NCI-H2081 (cell line): ENCODE results near the gene KARS1.

Experiments used
- DNase-seq, 2 experiments: peaks; one replicate each; lab custom pipeline; 2025; lab: John Stamatoyannopoulos, UW

The KARS1 gene

DNA sequence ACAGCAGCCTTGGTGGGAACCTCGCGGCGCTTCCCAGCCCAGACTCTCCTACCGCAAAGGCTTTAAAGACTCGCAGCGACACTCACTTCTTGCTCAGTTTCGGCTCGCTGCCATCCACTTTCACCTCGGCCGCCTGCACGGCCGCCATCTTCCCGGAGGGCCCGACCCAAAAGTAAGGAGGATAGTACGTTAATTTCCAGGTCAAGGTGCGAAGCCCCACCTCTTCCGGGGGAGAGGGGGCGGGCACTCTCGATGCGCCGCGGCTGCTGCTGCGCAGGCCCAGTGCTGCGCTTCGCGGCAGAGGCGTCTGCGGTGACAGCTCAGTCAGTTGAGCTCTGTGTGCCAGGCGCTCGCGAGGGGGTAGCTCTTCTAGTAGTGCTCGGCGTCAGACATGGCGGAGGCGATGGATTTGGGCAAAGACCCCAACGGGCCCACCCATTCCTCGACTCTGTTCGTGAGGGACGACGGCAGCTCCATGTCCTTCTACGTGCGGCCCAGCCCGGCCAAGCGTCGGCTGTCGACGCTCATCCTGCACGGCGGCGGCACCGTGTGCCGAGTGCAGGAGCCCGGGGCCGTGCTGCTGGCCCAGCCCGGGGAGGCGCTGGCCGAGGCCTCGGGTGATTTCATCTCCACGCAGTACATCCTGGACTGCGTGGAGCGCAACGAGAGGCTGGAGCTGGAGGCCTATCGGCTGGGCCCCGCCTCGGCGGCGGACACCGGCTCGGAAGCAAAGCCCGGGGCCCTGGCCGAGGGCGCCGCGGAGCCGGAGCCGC lies at the start of gene KARS1, which contains the start of gene TERF2IP:
Gene KARS1, minus strand, starts transcription at position 174 of the 773 bp plus-strand sequence. Its CDS starts 26 bp downstream, at position 148.
Gene TERF2IP, plus strand, starts transcription at position 282 of the 773 bp plus-strand sequence. Its CDS starts 110 bp downstream, at position 392.
- peak; percentile 77 to 92 for DNase-seq

DNA sequence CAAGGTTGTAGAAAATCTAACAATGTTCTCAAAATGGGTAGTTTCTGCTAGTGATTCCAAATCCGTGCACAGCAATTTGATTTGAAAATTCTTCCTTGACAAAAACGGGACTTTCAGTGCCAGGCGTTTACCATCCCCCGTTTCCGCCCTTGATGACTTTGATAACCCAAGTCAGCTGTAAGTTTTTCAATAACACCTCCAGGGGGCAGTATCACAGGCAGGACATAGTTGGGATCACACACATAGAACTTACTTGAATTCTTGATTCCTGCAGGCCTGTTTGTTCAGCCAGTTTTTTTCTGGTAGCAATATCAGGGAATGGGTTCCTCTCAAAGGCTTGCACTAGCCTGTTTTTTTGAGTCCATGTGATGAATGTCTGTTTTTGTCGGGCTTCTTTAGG lies 48.2 kb upstream of the KARS1 start:
- DNase-seq, result no peak

DNA sequence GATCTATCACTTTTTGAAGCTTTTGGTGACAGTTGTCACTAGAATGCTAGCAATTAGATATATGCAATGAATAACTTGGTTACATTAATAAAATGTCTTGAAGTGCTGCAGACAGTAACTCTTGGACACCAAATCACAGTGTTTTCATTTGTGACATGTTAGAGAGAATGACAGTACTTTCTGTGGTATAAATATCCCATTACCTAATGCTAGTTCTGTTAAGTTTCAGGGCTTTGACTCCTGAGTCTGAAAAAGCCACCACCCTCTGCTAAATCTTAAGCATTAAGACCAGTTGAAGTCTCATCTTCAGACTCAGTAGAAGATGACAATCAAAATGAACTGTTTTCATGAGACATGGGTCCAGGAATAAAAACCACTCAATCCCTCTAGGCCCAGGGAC lies 39.9 kb upstream of the KARS1 start:
- DNase-seq, result no peak

DNA sequence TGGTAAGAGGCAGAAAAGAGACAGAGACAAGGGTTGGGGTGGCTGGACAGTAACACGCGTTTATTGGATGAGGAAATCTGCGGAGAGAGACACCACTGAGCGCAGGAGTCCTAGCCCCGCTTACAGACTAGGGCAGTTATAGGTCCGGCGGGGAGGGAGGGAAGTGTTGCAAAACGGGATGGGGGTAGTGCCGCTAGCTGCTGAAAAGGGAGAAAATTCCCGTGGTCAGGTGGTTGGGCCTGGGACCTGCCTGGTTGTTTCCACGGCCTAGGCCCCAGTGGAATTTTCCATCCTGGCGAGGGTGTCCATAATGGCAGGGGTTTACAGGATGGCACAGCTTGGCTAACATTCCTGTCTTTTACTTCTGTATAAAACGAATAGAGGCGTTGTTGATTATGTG lies 34.8 kb upstream of the KARS1 start:
- DNase-seq, result no peak

DNA sequence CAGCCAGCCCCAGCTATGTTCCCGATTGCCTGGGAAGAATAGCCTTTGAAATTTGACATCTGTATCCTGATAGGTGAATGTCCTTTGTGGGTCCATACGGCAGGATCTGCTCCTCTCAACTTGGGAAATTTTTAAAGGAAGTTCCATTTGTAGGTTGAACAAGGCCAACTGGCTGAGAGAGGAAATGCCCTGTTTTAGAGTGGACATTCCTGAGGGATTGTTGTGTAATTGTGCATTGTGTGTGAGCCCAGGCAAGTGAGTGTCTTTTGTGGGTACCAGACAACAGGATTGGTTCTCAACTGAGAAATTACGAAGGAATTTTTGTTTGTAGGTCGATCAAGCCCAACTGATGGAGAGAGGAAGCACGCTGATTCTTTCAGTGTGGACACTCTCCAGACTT lies 31.9 kb upstream of the KARS1 start:
- DNase-seq, result no peak

DNA sequence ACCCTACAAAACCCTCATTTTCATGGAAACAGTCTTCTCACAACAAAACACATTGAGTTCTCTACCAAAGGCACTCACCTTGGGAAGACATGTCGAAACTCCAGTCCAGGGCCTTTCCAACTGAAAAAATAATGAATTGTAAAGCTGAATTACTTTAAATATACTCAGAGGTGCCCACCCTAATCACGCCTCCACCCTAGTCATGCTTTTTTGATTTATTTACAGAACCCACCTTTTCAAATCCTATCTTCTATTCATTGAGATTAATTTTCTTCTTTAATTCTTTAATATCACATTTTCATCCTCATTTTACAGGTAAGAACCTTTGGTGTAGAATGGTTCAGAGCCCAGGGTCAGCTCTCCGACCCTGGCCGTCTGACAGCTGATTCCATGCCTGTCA lies 29.4 kb upstream of the KARS1 start, which contains the start of gene CPHXL2:
Gene CPHXL2, minus strand, starts transcription at position 101 of the 400 bp plus-strand sequence. Its CDS starts 10 bp downstream, at position 91.
- DNase-seq, result no peak

DNA sequence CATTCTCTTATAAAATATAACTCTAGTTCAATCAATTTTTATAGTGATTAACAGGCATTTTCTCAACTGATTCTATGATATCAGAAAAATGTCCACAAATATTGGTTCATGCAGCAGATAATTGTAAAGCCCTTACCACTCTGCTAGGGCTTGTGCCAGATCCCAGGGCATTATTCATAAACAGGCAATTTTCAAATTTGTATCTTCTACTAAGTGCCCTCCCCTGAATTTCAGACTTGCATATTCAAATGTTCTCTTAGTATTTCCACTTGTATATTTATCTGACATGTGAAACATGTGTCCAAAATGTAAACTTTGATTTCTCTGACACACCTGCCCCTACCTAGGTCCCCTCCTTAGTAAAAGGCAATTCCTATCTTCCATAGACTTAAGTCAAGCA lies 20.0 kb upstream of the KARS1 start:
- DNase-seq, result no peak

DNA sequence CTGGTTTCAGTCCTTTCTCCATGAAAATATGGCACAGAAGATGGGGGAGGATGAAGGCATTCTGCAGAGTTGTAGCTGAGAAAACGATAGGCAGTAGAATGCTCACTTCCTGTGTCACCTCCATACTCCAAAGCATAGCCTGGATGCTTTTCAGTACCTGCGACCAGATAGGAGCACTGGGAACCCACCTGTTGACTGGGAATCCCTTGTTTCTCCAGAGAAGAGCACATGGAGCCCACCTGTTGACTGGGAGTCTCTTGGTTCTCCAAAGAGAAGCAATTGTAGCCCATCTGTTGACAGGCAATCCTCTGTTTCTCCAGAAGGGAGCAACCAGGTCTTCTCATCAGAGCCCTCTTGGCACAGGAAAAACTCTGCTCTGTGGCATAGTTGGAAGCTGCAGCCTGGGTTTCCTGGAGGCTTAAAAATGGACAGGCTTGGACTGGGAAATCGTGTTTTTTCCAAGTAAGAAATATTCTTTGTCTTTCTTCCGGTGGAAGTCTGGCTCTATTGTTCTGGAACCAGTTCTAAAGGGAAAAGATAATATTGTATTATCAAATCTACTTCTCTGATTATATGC lies 13.3 kb upstream of the KARS1 start:
- DNase-seq, result no peak

DNA sequence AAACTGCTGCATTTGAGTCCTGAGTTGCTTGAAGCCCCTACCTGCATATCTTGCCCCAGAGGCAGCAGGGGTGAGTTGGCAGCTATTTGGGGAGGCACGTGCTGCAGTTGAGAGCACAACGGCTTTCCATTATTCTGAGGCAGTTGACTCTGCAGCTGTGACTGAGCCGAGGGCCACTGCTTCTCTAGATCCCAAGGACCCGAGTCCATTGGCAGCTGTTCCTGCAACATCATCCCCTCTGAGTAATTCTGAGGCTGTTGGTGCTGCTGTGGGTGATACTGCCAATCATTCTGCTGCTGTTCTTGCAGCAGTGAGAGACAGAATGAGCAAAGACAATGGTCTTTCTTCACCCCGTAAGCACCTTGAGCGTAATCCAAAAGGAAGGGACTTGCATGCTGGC lies 12.9 kb upstream of the KARS1 start:
- no peak for DNase-seq

DNA sequence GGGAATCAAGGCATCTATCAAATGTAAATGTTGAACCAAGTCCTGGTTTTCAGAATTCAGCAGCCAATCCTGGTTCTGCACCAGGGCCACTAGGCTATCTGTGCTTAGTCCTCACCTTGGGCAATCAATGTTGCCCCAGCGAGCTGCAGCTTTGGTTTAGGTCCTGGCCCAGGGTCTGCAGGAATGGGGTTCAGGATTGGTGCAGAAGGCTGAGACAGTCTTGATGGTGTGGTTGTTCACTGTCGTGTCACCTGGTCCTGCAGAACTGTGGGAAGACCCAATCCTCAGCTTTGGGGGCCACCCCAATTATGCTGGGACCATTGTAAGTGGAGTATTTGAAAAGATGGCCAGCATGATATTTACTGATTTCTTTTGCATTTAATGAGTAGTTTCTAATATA lies 10.7 kb upstream of the KARS1 start:
- no peak for DNase-seq

DNA sequence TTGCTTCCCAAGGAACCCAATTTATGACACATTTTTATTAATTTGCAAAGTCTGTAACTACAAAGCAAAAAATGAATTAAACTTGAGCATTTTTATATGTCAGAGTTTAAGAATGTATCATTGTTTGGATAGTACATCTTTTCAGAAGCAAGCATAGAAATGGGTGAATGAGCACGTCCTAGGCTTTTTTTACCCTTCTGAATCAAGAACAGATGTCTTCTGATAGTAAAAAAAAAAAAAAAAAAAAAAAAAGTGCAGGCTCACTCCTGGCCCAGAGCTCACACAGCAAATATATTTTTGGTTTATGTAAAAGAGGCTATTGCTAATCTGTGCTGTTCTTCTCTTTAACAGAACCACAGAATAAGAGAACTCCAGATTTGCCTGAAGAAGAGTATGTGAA lies 6.5 kb upstream of the KARS1 start:
- DNase-seq, result no peak

DNA sequence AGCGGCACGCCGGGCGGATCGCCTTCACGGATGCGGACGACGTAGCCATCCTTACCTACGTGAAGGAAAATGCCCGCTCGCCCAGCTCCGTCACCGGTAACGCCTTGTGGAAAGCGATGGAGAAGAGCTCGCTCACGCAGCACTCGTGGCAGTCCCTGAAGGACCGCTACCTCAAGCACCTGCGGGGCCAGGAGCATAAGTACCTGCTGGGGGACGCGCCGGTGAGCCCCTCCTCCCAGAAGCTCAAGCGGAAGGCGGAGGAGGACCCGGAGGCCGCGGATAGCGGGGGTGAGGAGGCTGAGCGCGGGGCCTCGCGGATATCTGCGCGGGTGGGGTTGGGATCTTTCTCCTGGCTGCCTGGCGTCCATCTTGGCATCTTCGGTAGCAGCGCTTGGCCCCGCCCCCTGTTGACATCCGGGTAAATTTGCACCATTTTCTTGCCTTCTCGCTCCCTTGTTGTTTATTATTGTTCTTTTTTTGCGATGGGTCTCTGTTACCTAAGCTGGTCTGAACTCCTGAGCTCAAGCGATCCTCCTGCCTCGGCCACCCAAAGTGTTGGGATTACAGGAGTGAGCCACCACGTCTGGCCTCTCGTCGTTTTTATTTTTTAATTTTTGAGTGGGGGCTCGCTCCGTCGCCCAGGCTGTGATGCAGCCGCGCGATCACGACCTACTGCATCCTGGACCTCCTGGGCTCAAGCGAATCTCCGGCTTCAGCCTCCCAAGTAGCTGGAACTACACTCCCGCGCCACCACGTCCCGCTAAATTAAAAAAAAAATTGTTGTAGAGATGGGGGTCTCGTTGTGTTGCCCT lies 1.0 kb upstream of the KARS1 start:
- DNase-seq, result peak; percentile 47 to 69

DNA sequence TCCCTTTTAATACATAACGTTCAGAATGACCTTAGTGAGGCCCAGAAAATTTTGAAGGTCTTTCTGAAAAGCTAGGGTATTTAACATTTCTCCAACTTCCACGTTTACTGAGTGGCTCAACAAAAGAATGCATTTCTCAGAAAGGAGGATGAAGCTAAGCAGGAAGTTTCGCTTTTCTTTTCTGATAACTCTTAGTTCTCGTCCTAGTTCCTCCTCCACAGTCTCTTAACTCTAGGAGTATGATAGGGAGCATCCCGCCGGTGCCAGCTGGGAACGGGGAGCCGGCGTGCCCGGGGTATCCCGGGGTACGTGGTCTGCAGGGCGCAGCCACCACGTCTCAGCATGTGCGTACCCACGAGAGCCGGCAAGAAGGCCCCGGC lies 363 bp downstream of the KARS1 start:
- no peak for DNase-seq

DNA sequence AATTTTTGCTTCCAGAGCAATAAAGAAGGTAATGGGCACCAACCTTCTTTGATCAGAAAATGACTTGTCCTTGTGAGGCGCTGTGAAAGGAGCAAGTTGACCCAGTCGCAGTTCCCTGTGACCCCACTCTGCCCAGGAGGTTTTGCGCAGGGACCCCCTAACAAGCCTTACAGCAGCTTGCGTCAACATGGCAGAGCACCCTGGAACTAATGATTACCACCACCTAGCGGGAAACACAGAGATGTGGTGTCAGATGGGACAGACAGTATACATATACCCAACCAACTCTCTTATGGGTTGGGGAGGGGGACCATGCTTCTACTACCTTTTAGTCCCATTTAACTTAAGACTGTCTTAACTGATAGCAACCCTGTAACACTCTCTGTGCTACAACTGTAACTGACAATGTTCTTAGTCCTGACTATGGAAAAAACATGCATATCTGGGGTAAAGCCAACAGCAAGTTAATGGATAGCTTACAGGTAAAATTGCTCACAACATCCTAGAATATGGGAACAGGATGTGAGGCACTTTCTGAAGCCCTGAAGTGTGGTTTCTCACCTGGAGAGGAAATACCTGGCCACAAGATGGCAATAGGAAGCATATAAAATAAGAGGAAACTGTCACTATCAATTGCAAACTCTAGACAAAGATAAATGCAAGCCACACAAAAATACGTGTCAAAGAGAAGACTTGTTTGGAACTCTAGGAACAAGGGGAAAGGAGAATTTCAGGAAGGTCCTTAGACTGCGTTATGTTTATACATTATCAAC lies 3.0 kb downstream of the KARS1 start:
- no peak for DNase-seq

DNA sequence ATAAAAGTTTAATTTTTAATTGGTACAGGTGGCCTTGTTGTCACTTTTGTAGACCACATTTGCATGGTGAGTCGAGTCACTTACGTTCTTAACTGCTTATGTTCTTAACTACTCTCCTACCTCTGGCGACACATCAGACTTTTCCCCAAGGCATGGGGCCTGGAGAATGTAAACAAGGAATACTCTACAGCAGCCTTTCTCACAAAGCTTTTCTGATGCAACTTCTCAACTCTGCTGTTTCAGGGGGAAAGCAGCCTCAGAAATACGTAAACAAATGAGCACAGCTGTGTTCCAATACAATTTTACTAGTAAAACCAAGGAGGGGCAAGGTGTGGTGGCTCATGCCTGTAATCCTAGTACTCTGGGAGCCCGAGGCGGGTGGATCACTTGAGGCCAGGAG lies 6.9 kb downstream of the KARS1 start:
- no peak for DNase-seq

DNA sequence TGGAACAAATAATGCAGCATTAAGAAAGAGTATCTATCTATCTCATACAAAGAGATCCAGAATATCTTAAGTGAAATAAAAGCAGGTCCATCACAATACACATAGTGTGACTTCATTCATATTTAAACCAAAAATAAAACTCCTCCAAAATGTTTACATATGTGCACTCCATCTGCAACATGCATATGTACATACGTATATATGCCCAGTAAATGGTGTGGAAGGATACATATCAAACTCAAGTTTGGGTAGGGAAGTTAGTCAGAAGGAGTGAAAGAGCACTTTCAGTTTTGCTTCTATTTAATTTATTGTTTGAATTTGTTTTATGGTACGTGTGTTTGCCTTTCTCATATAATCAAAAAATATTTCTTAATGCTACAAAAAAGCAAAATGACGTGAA lies 12.4 kb downstream of the KARS1 start:
- DNase-seq, result no peak

DNA sequence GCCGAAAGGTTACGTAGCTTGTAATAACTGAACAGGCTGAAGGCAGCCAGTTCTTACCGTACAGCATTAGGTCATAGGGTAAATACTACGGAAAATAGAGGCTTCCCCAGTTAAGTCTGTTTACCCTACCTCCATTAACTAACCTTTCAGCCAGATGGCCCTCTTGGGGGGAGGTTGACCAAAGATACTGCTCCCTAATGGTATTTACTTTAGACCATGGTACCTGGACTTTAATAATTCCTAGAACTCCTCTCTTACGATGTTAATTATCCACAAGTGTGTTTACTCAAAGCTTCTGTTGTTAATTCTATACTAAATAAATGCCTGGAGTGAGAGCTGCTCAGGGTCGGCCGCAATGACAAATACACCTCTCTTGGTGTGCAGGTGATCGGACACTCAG lies 14.6 kb downstream of the KARS1 start:
- DNase-seq, result peak in 1 of 2 experiments; percentile 25

DNA sequence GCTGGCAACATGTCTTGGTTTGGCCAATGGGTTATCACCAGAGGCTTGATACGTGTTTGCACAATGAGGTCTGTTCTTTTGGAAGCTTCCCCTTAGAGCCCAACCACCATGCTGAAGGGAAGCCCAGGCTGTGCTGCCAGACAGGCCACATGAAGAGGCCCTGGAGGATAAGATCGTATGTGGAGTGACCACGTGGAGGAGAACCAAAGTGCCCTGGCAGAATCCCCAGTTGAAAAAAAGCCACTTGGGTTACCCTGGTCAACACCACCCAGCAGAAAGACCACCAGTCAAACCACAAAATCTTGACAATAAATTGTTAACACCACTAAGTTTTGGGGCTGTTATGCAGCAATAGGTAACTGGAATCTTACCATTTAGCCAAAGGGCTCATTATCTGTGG lies 17.4 kb downstream of the KARS1 start:
- no peak for DNase-seq

DNA sequence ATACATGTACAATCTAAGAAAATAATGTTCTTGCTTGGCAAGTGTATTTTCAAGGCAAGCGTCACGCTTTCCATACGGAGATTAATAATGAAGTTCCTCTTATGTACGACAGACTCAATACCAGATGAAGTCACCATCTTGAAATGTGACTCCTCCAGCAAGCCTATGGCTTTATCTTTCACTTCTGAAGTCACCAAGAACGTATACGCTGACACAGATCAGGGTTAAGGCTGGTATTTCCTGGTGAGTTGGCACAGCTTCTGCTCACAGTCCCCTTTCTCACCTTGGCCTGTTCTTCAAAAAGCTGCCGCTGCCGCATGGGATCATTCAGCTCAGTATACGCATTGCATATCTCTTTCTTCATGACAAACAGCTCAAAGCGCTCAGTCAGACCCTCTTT lies 18.3 kb downstream of the KARS1 start:
- no peak for DNase-seq

DNA sequence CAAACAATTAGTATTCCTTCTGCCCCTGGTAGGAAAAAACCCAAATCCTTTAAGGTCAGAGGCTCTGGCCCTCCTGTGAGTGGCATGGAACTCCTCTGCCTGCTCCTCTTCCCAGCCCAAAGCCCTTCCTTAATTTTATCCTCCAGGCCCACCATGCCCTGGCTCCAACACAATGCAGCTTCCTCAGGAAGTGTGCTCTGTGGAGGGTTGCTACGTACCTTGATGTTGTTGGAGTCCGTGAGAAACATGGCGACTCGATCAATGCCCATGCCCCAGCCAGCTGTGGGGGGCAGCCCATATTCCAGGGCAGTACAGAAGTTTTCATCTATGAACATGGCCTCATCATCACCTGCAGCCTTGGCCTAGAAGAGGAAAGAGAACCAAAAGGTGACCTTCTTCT lies 19.1 kb downstream of the KARS1 start:
- no peak for DNase-seq

DNA sequence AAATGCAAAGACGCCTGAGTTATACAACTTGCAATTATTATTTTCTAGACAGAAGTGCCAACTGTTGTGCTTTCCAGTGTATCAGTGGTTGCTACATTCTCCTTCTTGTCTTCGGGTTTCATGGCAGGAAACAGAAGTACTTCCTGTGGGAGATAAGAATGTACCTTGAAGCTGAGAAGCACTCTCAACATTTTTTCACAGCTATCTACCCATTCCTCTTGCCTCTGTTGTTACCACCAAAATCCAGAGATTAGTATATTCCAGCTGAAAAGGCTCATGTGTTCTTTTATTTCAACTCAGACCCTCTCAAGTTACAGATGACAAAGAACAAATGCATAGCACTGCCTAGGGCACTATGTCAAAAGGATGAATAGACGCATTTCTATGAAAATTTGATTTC lies 19.6 kb downstream of the KARS1 start:
- DNase-seq, result no peak

DNA sequence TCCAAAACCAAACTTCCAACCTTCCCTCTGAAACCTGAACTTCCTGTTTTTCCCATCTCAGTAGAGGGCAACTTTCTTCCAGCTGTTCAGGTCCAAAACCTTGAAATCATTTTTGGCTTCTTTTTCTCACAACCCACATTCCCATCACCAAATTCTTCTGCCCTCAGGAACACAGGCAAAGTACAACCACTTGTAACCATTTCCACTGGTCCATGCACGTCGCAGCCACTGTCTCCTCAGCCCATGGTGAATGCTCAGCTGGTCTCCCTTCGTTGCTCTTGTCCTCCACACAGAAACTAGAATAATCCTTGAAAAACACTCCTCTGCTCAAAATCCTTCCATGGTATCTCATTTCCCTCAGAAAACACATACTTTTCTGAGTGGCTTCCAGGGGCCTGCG lies 20.7 kb downstream of the KARS1 start:
- DNase-seq, result no peak
